GM12878 (cell line): ENCODE results near the gene PSMD13. TPM values are rescaled to one million over a fixed set of nuclear protein-coding genes. Genes with fewer than 3 reads are reported as not detected.

ENCODE experiments used
- ATAC-seq: fragments of 200-7000 bp; cut with Tn5 transposase; 3 replicates; pipeline ENCODE4 v1.9.1; 2020; ENCODE audit warnings: mild to moderate bottlenecking, moderate library complexity
- BruUV-seq: library from RNA; stranded (reverse); fragments of 400-500 nt; replicated peaks from 2 replicates; lab custom pipeline; 2021; lab: Mats Ljungman, UMichigan
- CTCF ChIA-PET: fragments of 300-600 bp; sonication (Branson Sonifier 250); formaldehyde crosslinking; extraction: SDS; loops from one replicate; lab custom pipeline; 2021; ENCODE audit warnings: inconsistent platforms; lab: Yijun Ruan, JAX
- POLR2A ChIA-PET: fragments of 350-600 bp; formaldehyde crosslinking; extraction: SDS; loops from one replicate; lab custom pipeline; 2021; ENCODE audit warnings: inconsistent platforms; lab: Charles Lee
- RAD21 ChIA-PET: fragments of 300-600 bp; sonication (Branson Sonifier 250); formaldehyde crosslinking; loops from one replicate; lab custom pipeline; 2023; ENCODE audit warnings: antibody characterized with exemption; ENCODE audit not compliant: unreplicated experiment; lab: Charles Lee
- SMC1A ChIA-PET: fragments of 300-600 bp; sonication (Branson Sonifier 250); formaldehyde crosslinking; loops from one replicate; lab custom pipeline; 2023; ENCODE audit not compliant: unreplicated experiment, uncharacterized antibody; lab: Charles Lee
- DNase-seq: peaks from one replicate; pipeline ENCODE4 v3.0.0-alpha.2; 2011; ENCODE audit warnings: low read depth, low spot score
- FAIRE-seq: peaks from 3 replicates; lab custom pipeline; 2011; peaks lifted over from hg19 to GRCh38; lab: Jason Lieb, UNC
- H2AFZ ChIP-seq: 2 replicates; pipeline ENCODE4 v1.6.0; 2011; ENCODE audit warnings: low read depth, low read length, control low read depth; ENCODE audit not compliant: control insufficient read depth
- H3K27ac ChIP-seq: 2 replicates; pipeline ENCODE4 v1.5.1; 2011; ENCODE audit warnings: control low read depth; ENCODE audit not compliant: control insufficient read depth, insufficient read depth
- H3K27me3 ChIP-seq, 2 experiments: replicated peaks in 1 of 2; 2 replicates each; pipeline versions ENCODE4 v1.6.0 to v1.6.1; 2011; ENCODE audit warnings: low read length in 1 of 2; ENCODE audit not compliant: control insufficient read depth in 2 of 2, insufficient read depth in 2 of 2
- H3K36me3 ChIP-seq, 2 experiments: 2 replicates each; pipeline ENCODE4 v1.5.1; 2011; ENCODE audit warnings: low read length in 1 of 2; ENCODE audit not compliant: control insufficient read depth in 2 of 2, insufficient read depth in 2 of 2
- H3K4me1 ChIP-seq: 2 replicates; pipeline ENCODE4 v1.6.1; 2011; ENCODE audit warnings: mild to moderate bottlenecking, low read length, moderate library complexity, mixed read lengths; ENCODE audit not compliant: control insufficient read depth, insufficient read depth
- H3K4me2 ChIP-seq: 2 replicates; pipeline ENCODE4 v1.6.0; 2011; ENCODE audit warnings: control low read depth; ENCODE audit not compliant: control insufficient read depth, insufficient read depth
- H3K4me3 ChIP-seq: fragments of 200-600 bp; sonication (generic); 2 replicates; pipeline ENCODE4 v1.5.1; 2016
- H3K79me2 ChIP-seq: 2 replicates; pipeline ENCODE4 v1.6.0; 2011; ENCODE audit warnings: low read length; ENCODE audit not compliant: control insufficient read depth, insufficient read depth
- H3K9ac ChIP-seq: 2 replicates; pipeline ENCODE4 v1.8.0; 2011; ENCODE audit warnings: low read length, control low read depth, mixed read lengths; ENCODE audit not compliant: control insufficient read depth, insufficient read depth
- H3K9me3 ChIP-seq: replicated peaks from 3 replicates; pipeline ENCODE4 v1.5.1; 2011; ENCODE audit warnings: mild to moderate bottlenecking, low read length; ENCODE audit not compliant: control insufficient read depth, insufficient read depth
- H4K20me1 ChIP-seq: 2 replicates; pipeline ENCODE4 v1.6.0; 2011; ENCODE audit not compliant: control insufficient read depth, insufficient read depth
- CREB1 ChIP-seq: IDR thresholded peaks from 2 replicates; pipeline ENCODE4 v1.6.1; 2012; ENCODE audit warnings: low read depth, mild to moderate bottlenecking, inconsistent platforms
- FOS ChIP-seq: IDR thresholded peaks from 3 replicates; pipeline ENCODE4 v1.6.1; 2011; ENCODE audit warnings: borderline replicate concordance; ENCODE audit not compliant: insufficient read length; ENCODE audit errors: extremely low read depth
- POU2F2 ChIP-seq: IDR thresholded peaks from 3 replicates; pipeline ENCODE4 v1.6.1; 2011; ENCODE audit warnings: low read depth, mild to moderate bottlenecking, low read length, borderline replicate concordance
- RELA ChIP-seq: fragments of 450-650 bp; IDR thresholded peaks from 2 replicates; pipeline ENCODE4 v1.8.0; 2014; ENCODE audit warnings: borderline replicate concordance; ENCODE audit not compliant: partially characterized antibody
- SKIL ChIP-seq: fragments of 450-650 bp; IDR thresholded peaks from 2 replicates; pipeline ENCODE4 v1.6.1; 2017; ENCODE audit warnings: mild to moderate bottlenecking, low read depth, inconsistent platforms; ENCODE audit not compliant: poor library complexity, severe bottlenecking
- SUPT20H ChIP-seq: IDR thresholded peaks from 2 replicates; pipeline ENCODE4 v1.6.1; 2011; ENCODE audit warnings: low read depth, mild to moderate bottlenecking, low read length, moderate library complexity, borderline replicate concordance; ENCODE audit not compliant: control insufficient read depth
- TCF7 ChIP-seq: IDR thresholded peaks from 2 replicates; pipeline ENCODE4 v1.6.1; 2014; ENCODE audit warnings: antibody characterized with exemption, borderline replicate concordance
- ZBTB33 ChIP-seq: fragments of 450-650 bp; IDR thresholded peaks from 2 replicates; pipeline ENCODE4 v1.6.1; 2017; ENCODE audit warnings: mild to moderate bottlenecking
- ZNF384 ChIP-seq: IDR thresholded peaks from 2 replicates; pipeline ENCODE4 v1.6.1; 2012; ENCODE audit warnings: low read depth, mild to moderate bottlenecking, low read length, improper control_type of control experiment, borderline replicate concordance
- WGBS: methylation state at CpG from one replicate; pipeline ENCODE4 v1.1.6; 2016; ENCODE audit warnings: low lambda C conversion rate; ENCODE audit not compliant: insufficient replicate concordance, insufficient coverage; ENCODE audit errors: missing lambda C conversion rate; 5-methylcytosine and 5-hydroxymethylcytosine counted together
- in situ Hi-C: fragments of 300-500 bp; cut with MboI; formaldehyde crosslinking; loops from 9 replicates; pipeline ENCODE4 v1.14.3; 2018; ENCODE audit warnings: mixed read lengths
- intact Hi-C: fragments of 100-400 bp; cut with micrococcal nuclease; formaldehyde crosslinking; loops from one replicate; pipeline ENCODE4 v1.14.2; 2022; ENCODE audit not compliant: unreplicated experiment
- polyA plus RNA-seq, 11 experiments: library from polyadenylated mRNA; depleted of rRNA in 4 of 11; unstranded in 6 of 11; stranded (reverse) in 5 of 11; fragments of >200 nt; fragmentation: Nextera tagmentation in 4 of 11; fragmentation: Illumina TruSeq in 1 of 11; extraction: Ambion mirVana in 4 of 11; extraction: Trizol in 1 of 11; gene quantifications; 1 replicate in 1 of 11; 2 replicates in 10 of 11; pipeline versions ENCODE4 v1.2.1 to v1.2.3, GENCODE V29; 2011 to 2016; ENCODE audit warnings: inconsistent platforms in 2 of 11, missing spikeins in 2 of 11, low read depth in 1 of 11
- total RNA-seq, 4 experiments: library from RNA; depleted of rRNA in 3 of 4; stranded (reverse); fragments of >200 nt in 3 of 4; fragmentation: Illumina TruSeq in 1 of 4; extraction: Trizol in 1 of 4; gene quantifications; 2 replicates each; pipeline versions ENCODE4 v1.2.1 to v1.2.3, GENCODE V29; 2013 to 2021
- TF ChIP-seq, protein P1 (sequence below): fragments of 450-650 bp; IDR thresholded peaks from 2 replicates; pipeline ENCODE4 v1.6.1; 2014; ENCODE audit warnings: mild to moderate bottlenecking
- TF ChIP-seq, protein P2 (sequence below): IDR thresholded peaks from 2 replicates; pipeline ENCODE4 v1.6.1; 2011; ENCODE audit warnings: low read depth, low read length, improper control_type of control experiment, borderline replicate concordance
- TF ChIP-seq, protein P3 (sequence below): fragments of 450-650 bp; IDR thresholded peaks from 2 replicates; pipeline ENCODE4 v1.6.1; 2018; ENCODE audit warnings: borderline replicate concordance, mild to moderate bottlenecking; ENCODE audit not compliant: partially characterized antibody

Gene PSMD13
- total and polyA plus RNA-seq, 10 of the 15 experiments (the other 5 are each of a cell fraction or from before 2014, with no cell fraction given): 141 to 303 (median 177) TPM

DNA sequence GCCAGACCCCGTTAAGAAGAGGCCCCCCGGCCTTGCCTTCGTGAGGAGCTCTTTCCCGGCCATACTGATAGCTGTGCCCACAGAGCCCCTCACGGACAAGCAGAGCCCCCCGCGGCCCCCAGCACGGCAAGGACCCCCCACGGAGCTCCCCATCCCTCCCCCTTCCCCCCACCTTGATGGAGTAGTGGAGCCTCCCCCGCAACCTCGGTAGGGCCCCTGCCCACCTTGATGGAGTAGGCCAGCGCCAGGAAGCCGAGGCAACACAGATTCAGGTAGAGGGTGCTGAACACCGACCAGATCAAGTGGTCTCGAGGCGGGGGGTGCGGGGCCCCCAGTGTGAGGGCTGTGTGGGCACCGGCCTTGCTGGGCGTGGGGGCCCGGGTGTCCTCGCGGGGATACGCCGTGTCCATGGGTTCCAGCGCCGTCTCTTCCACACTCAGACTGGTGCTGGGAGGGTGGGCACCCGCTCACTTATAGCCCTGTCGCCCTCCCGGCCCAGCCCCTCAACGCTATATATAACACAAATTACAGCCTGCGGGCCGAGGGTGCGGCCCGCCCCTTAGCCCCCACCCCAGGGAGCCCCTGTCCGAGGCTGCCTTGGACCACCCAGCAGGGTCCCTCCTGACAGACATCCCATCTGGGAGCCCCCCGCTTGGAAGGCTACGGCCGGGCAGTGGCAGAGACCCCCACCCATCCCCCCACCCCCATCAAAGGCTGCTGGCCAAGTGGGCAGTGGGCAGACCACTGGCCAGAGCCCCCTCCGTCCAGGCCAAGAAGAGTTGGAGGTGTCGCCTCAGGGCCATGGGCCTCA, 62.5 kb downstream of the PSMD13 start, which contains the start of gene IFITM5:
IFITM5 (minus strand) TSS at position 446 of the 811 bp plus-strand sequence; CDS start at position 410, 36 bp downstream.
- H3K4me3 ChIP-seq: no peak within 1 kb of the TSS
- in situ Hi-C loops: no loop called here
- H4K20me1 ChIP-seq: no peaks in the 10 kb centered on the region
- no peak within 1 kb of the TSS for H3K4me2 ChIP-seq
- TF ChIP-seq SUPT20H (no peak), SKIL (no peak), POU2F2 (no peak), CREB1 (no peak), FOS (no peak), ZBTB33 (no peak), ZNF384 (no peak), TCF7 (no peak), RELA (no peak)
- TF ChIP-seq, protein P1, sequence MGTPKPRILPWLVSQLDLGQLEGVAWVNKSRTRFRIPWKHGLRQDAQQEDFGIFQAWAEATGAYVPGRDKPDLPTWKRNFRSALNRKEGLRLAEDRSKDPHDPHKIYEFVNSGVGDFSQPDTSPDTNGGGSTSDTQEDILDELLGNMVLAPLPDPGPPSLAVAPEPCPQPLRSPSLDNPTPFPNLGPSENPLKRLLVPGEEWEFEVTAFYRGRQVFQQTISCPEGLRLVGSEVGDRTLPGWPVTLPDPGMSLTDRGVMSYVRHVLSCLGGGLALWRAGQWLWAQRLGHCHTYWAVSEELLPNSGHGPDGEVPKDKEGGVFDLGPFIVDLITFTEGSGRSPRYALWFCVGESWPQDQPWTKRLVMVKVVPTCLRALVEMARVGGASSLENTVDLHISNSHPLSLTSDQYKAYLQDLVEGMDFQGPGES: no peak
- TF ChIP-seq, protein P2, sequence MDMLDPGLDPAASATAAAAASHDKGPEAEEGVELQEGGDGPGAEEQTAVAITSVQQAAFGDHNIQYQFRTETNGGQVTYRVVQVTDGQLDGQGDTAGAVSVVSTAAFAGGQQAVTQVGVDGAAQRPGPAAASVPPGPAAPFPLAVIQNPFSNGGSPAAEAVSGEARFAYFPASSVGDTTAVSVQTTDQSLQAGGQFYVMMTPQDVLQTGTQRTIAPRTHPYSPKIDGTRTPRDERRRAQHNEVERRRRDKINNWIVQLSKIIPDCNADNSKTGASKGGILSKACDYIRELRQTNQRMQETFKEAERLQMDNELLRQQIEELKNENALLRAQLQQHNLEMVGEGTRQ: no peak
- TF ChIP-seq, protein P3, sequence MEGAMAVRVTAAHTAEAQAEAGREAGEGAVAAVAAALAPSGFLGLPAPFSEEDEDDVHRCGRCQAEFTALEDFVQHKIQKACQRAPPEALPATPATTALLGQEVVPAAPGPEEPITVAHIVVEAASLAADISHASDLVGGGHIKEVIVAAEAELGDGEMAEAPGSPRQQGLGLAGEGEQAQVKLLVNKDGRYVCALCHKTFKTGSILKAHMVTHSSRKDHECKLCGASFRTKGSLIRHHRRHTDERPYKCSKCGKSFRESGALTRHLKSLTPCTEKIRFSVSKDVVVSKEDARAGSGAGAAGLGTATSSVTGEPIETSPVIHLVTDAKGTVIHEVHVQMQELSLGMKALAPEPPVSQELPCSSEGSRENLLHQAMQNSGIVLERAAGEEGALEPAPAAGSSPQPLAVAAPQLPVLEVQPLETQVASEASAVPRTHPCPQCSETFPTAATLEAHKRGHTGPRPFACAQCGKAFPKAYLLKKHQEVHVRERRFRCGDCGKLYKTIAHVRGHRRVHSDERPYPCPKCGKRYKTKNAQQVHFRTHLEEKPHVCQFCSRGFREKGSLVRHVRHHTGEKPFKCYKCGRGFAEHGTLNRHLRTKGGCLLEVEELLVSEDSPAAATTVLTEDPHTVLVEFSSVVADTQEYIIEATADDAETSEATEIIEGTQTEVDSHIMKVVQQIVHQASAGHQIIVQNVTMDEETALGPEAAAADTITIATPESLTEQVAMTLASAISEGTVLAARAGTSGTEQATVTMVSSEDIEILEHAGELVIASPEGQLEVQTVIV: no peak
- ChIA-PET CTCF (interaction anchor here (0.7 kb wide), 1 partner anchor 63 kb away, joined by 4 read pairs; no protein-coding TSS in a partner anchor), RAD21 (interaction anchor here (1.0 kb wide), 1 partner anchor 49 kb away, joined by 3 read pairs; no protein-coding TSS in a partner anchor), SMC1A (no interaction called here), POLR2A (no interaction called here)
- no peaks in the 10 kb centered on the region for H3K36me3 ChIP-seq
- ATAC-seq: no peak
- no peak for DNase-seq
- no peaks in the 10 kb centered on the region for H3K9me3 ChIP-seq
- H2AFZ ChIP-seq: no peak within 1 kb of the TSS
- no peak within 1 kb of the TSS for H3K9ac ChIP-seq
- no peaks in the 10 kb centered on the region for H3K79me2 ChIP-seq
- intact Hi-C loops: no loop called here
- no peak within 1 kb of the TSS for H3K27ac ChIP-seq
- WGBS: 70% methylated on average over 31 of the region's 40 CpGs
- no TSS peak for BruUV-seq
- no peak for FAIRE-seq
- H3K27me3 ChIP-seq: no peaks in the 10 kb centered on the region; a peak in 1 of 4 replicates
- H3K4me1 ChIP-seq: peaks cover 15% of the 10 kb centered on the region
